Gastrocnemius medialis (tissue), 4 donors: Measurements from ENCODE around the gene ASB6.

ENCODE experiments used
- CTCF ChIP-seq, 5 experiments: fragments of 450-650 bp in 3 of 5; fragments of 200-600 bp in 2 of 5; sonication (generic) in 2 of 5; IDR thresholded peaks in 4 of 5; conservative IDR thresholded peaks in 1 of 5; 1 replicate in 4 of 5; 2 replicates in 1 of 5; pipeline ENCODE4 v1.5.1; 2016 to 2019; ENCODE audit warnings: antibody characterized with exemption in 5 of 5, mild to moderate bottlenecking in 3 of 5, moderate library complexity in 3 of 5
- POLR2A ChIP-seq, 2 donors: fragments of 450-650 bp; IDR thresholded peaks; one replicate each; pipeline ENCODE4 v1.6.1; 2017; ENCODE audit warnings: antibody characterized with exemption in 2 of 2, mild to moderate bottlenecking in 2 of 2, moderate library complexity in 2 of 2

- TF ChIP-seq POLR2A (IDR thresholded peaks at IDR 0.05) (no peak), CTCF (IDR thresholded peaks at IDR 0.05 in 4 of 5, conservative IDR thresholded peaks at IDR 0.05 in 1 of 5) (no peak)
Measured at GRCh38 chr9:129639034-129639630, 2.8 kb downstream of the ASB6 start.
